AG04449 (cell line): ENCODE measurements around the gene MLPH.

ENCODE experiments used
- CTCF ChIA-PET: fragments of 350-600 bp; formaldehyde crosslinking; extraction: SDS; loops from one replicate; lab custom pipeline; 2021; ENCODE audit warnings: antibody characterized with exemption; lab: Yijun Ruan, JAX
- POLR2A ChIA-PET: fragments of 400-600, 350-600 bp; formaldehyde crosslinking; extraction: SDS; loops from one replicate; lab custom pipeline; 2020; ENCODE audit warnings: antibody characterized with exemption, inconsistent platforms; lab: Yijun Ruan, JAX
- DNase-seq: peaks from one replicate; pipeline ENCODE4 v3.0.0-alpha.2; 2010; ENCODE audit warnings: low read depth, low spot score
- H3K4me3 ChIP-seq: 2 replicates; pipeline ENCODE4 v1.5.1; 2011; ENCODE audit warnings: low read depth, mild to moderate bottlenecking, control low read depth, low read length
- TF ChIP-seq, protein P1 (sequence below): IDR thresholded peaks from one replicate; pipeline ENCODE4 v1.5.1; 2011; ENCODE audit warnings: mild to moderate bottlenecking, moderate library complexity, low read length, control low read depth, inconsistent platforms; ENCODE audit not compliant: insufficient read depth; ENCODE audit errors: missing control alignments

Gene MLPH

DNA sequence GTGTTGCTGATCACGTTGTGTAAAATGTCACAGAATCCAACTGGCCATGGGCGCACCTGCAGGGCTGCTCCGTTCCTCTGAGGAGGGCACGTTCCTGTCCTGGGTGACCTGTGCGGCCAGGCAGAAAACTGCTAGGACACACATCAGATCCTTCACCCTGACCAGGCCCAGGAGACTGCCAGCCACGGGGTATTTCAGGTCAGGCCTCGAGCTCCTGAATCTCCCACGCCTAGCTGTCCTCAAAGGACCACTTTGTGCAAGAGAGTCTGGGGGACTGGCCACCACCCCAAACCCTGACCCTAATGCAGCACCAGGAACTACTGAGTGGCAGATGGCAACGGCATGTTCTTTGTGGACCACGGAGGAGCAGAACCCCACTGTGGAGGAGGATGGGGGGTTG, 90.4 kb downstream of the MLPH start:
- CTCF ChIA-PET = interaction anchor here (0.9 to 13.6 kb wide), 4 partner anchors 60 to 169 kb away, joined by 3 to 291 read pairs (median 100); no protein-coding TSS in a partner anchor
- TF ChIP-seq, protein P1, sequence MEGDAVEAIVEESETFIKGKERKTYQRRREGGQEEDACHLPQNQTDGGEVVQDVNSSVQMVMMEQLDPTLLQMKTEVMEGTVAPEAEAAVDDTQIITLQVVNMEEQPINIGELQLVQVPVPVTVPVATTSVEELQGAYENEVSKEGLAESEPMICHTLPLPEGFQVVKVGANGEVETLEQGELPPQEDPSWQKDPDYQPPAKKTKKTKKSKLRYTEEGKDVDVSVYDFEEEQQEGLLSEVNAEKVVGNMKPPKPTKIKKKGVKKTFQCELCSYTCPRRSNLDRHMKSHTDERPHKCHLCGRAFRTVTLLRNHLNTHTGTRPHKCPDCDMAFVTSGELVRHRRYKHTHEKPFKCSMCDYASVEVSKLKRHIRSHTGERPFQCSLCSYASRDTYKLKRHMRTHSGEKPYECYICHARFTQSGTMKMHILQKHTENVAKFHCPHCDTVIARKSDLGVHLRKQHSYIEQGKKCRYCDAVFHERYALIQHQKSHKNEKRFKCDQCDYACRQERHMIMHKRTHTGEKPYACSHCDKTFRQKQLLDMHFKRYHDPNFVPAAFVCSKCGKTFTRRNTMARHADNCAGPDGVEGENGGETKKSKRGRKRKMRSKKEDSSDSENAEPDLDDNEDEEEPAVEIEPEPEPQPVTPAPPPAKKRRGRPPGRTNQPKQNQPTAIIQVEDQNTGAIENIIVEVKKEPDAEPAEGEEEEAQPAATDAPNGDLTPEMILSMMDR = no peak
- DNase-seq = no peak

DNA sequence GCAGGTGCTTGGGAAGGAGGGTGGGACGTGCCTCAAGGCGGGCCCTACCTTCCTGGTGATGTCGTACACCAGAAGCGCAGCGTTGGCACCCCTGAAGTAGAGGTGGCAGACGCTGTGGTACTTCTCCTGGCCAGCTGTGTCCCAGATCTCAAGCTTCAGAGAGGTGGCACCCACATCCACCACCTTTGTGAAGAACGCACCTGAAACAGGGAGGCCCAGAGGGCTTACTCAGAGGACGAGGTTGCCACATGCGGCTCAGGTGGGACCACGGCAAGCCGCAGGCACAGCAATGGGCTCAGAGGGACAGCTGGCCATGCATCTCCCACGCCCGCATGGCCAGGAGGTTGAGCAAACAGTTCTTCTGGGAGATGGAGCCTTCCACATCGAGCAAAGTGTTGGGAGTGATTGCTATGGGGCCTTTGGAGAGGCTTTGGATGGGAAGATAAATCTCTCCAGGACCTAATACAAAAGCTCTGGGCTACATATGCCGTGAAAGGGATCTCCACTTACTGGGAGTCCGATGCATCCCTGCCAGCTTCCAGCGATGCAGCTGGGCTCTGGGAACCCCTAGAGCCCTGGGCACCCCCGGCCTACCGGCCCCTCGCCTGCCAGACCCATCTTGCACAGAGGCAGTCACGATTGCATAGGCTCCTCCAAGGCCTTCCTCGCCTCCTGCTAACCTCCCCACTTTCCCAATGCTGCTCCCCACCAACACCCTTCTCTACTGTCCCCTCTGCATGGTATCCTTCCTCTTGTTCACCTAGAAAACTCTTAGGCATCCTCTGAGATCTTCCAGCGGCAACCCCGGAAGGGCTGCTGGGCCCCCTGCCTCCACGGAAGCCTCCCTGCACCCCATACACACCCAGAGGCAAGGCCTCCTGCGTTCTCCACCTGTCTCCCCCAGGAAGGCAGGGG, 91.2 kb downstream of the MLPH start:
- no peak for DNase-seq
- ChIA-PET POLR2A (no interaction called here), CTCF (interaction anchor here (1.7 to 13.6 kb wide), 3 partner anchors 67 to 168 kb away, joined by 4 to 291 read pairs (median 197); no protein-coding TSS in a partner anchor)
- H3K4me3 ChIP-seq = no peak overlapping the region
- TF ChIP-seq, protein P1 = no peak

More for the DNA sequence above, 90.4 kb downstream of the MLPH start:
- POLR2A ChIA-PET = no interaction called here
- H3K4me3 ChIP-seq = no peak overlapping the region

DNA sequence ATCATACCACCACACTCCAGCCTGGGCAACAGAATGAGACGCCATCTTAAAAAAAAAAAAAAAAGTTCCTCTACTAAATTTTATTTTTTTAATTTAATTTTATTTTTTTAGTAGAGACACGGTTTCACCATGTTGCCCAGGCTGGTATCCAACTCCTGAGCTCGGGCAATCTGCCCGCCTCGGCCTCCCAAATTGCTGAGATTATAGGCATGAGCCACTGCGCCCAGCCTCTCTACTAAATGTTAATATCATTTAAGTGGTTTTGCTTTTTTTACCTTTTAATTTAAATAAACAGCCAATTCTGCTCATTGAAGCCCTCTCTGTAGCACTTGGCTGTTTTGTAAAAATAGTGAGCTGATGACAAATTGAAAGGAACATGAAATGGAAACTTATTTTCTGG, 94.3 kb downstream of the MLPH start:
- H3K4me3 ChIP-seq = no peak overlapping the region
- TF ChIP-seq, protein P1 = no peak
- CTCF ChIA-PET = interaction anchor here (0.6 to 13.6 kb wide), 22 partner anchors 9 to 682 kb away, joined by 3 to 197 read pairs (median 5); partner anchors contain the start of gene RAB17

DNA sequence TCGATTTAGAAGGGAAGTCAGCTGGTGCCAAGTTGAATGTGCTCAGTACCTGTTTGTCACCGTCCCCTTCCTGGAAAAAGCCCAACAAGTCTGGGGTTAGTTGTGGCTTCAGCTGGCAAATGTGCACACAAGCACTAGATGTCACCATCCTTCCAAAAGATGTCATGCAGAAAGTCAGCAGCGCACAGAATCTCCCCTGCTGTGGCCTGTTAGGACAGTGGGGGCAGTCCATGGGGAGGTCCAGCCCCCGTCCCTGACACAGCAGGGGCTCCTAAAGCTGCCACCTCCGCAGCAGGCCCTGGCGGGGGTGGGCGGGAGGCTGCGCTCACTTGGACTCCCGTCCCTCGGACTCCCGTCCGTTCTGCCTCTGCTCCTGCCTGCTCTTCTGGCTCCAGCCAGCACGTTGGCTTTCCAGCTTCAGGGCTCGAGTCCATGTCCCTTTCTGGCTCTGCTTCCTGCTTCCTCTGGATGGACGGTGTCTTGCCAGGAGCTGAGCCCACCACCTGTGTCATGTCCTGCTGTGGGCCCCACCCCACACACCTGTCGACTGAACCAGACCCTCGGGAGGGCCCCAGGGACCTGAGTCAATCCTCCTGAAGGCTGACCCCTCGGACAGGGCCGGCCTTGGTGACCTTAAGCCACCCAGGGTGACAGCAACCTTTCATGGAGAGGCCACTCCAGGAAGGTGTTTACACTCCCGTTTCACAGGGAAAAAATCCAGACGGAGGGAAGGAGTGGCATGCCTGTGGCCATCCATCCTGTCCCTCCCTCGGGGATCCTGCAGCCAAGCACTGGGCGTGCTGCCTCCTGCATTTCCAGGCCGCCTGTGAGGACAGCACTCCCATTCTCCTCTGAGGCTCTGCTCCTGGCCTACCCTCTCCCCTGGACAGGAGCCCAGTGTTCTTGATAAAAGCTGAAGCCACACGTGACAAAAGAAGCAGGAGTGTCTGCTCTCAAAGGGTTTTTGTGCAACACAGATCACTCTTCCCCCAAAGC, 95.0 kb downstream of the MLPH start:
- no peak overlapping the region for H3K4me3 ChIP-seq
- TF ChIP-seq, protein P1 = peak; percentile 51
- ChIA-PET POLR2A (no interaction called here), CTCF (interaction anchor here (0.8 to 13.6 kb wide), 23 partner anchors 10 to 682 kb away, joined by 3 to 197 read pairs (median 5); partner anchors contain the start of gene RAB17)
- peak; percentile 7 for DNase-seq

More for the DNA sequence above, 94.3 kb downstream of the MLPH start:
- no peak for DNase-seq
- POLR2A ChIA-PET = no interaction called here

DNA sequence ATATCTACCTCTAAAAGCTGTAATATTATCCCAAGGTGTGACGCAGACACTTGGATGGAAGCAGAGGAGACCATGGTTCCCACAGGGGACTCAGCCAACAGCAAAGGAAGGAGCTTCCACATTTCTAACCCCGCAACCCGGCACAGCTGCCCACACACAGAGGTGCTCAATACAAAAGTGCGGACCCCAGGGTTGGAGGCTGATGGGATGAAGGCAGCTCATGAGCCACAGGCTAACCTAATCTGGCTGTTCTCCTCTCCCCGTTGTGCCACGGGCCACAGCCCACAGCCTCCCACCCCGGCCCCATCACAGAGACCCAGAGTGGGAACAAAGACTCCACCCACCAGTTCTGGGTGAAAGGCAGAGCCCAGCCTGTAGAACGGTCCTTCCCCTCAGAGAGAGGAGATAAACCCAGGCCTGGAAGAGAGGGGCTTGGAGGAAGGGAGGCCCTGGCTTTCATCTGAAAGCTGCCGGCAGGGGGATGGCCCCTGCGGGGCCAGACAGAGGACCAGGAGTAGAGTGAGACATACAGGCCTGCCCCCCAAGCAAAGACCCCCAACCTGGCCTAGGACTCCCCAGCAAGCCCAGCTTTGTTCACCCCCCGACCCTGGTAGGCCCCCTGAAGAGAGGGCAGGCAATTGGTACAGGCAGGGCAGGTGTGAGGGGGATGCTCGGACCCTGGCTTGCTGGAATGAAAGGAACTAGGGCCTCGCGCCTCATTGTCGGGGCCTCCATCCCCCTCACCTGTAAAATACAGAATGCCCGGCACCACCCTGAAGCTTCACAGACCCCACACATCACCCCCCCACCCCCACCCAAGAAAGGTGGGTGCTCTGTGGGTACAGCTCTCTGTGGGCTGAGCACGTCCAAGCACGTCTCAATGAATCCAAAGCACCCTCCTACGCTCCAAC, 96.6 kb downstream of the MLPH start:
- H3K4me3 ChIP-seq = no peak overlapping the region
- no peak for DNase-seq
- POLR2A ChIA-PET = no interaction called here
- CTCF ChIA-PET = interaction anchor here (0.6 to 13.6 kb wide), 10 partner anchors 11 to 193 kb away, joined by 3 to 197 read pairs (median 3); no protein-coding TSS in a partner anchor
- TF ChIP-seq, protein P1 = no peak
